HG03342 (cell line): Measurements from ENCODE around the gene CPLX1.
"Not testable (repeated sequence)": the region's sequence is repeated elsewhere in the genome, so short reads cannot be mapped to it uniquely, and the experiment has no call there.

Experiments
- ATAC-seq: cut with Tn5 transposase; IDR thresholded peaks from one replicate; pipeline ENCODE4 v1.9.1; 2021; ENCODE audit warnings: mild to moderate bottlenecking, moderate library complexity; ENCODE audit not compliant: unreplicated experiment

Gene CPLX1

GRCh38 chr4:762211-763190, 63.4 kb downstream of the CPLX1 start:
- no peak for ATAC-seq

GRCh38 chr4:761739-762138, 64.2 kb downstream of the CPLX1 start:
- ATAC-seq, result no peak

GRCh38 chr4:761086-761485, 64.8 kb downstream of the CPLX1 start:
- ATAC-seq, result no peak

- ATAC-seq, result no peak
Measured at GRCh38 chr4:760616-761015, 65.3 kb downstream of the CPLX1 start.

GRCh38 chr4:759810-760209, 66.1 kb downstream of the CPLX1 start:
- ATAC-seq, result not testable (repeated sequence)

GRCh38 chr4:757111-757510, 68.8 kb downstream of the CPLX1 start:
- ATAC-seq, result no peak

- ATAC-seq, result no peak
Measured at GRCh38 chr4:754221-755120, 71.5 kb downstream of the CPLX1 start.

GRCh38 chr4:753186-753585, 72.7 kb downstream of the CPLX1 start:
- not testable (repeated sequence) for ATAC-seq

GRCh38 chr4:752196-752861, 73.6 kb downstream of the CPLX1 start:
- ATAC-seq, result no peak

GRCh38 chr4:751676-752075, 74.3 kb downstream of the CPLX1 start:
- no peak for ATAC-seq

- ATAC-seq, result no peak
Measured at GRCh38 chr4:749698-750666, 75.9 kb downstream of the CPLX1 start.

GRCh38 chr4:748461-748860, 77.5 kb downstream of the CPLX1 start:
- ATAC-seq, result no peak

- ATAC-seq, result no peak
Measured at GRCh38 chr4:747546-748170, 78.3 kb downstream of the CPLX1 start.

GRCh38 chr4:744212-744841, 81.6 kb downstream of the CPLX1 start:
- ATAC-seq, result no peak

- ATAC-seq, result no peak
Measured at GRCh38 chr4:743463-744211, 82.3 kb downstream of the CPLX1 start.

GRCh38 chr4:742742-743311, 83.1 kb downstream of the CPLX1 start:
- ATAC-seq, result peak; percentile 57

- no peak for ATAC-seq
Measured at GRCh38 chr4:742096-742741, 83.7 kb downstream of the CPLX1 start.
